ENCODE measurements around the gene EYA3. TPM values are rescaled to one million over a fixed set of nuclear protein-coding genes. Genes with fewer than 3 reads are reported as not detected.
"Not testable (repeated sequence)": the region's sequence is repeated elsewhere in the genome, so short reads cannot be mapped to it uniquely, and the experiment has no call there.

Gene EYA3
- total RNA-seq, 2 experiments from 2014 or later: 5.7 to 6.4 TPM

GRCh38 chr1:28026329-28026728 lies 62.1 kb downstream of the EYA3 start:
- CTCF ChIA-PET: interaction anchor here (0.6 kb wide), 1 partner anchor 14 kb away, joined by 3 read pairs; no protein-coding TSS in a partner anchor
- Histone ChIP-seq H3K4me3 (ENCODE audit: low read length) (no peak overlapping the region), H3K4me1 (ENCODE audit: insufficient read depth, low read length) (no peaks in the 10 kb centered on the region), H3K27me3 (ENCODE audit: control insufficient read depth in 1 of 2, insufficient read depth in 2 of 2, low read length in 2 of 2) (no peaks in the 10 kb centered on the region), H3K27ac (ENCODE audit: low read depth in 1 of 2, low read length in 2 of 2) (no peak overlapping the region), H3K9me3 (ENCODE audit: control insufficient read depth in 1 of 2, insufficient read depth in 1 of 2, low read length in 2 of 2) (no peaks in the 10 kb centered on the region), H3K36me3 (ENCODE audit: insufficient read depth, low read length) (peaks cover 13% of the 10 kb centered on the region)
- no peak for ATAC-seq (ENCODE audit: poor library complexity)
- Mint-ChIP-seq H3K9me3 (no peaks in the 10 kb centered on the region), H3K4me3 (no peak overlapping the region), H3K36me3 (ENCODE audit: low read depth) (peaks cover 39% of the 10 kb centered on the region), H3K27me3 (no peaks in the 10 kb centered on the region), H3K27ac (no peak overlapping the region), H3K4me1 (ENCODE audit: low read depth) (peaks cover 4% of the 10 kb centered on the region)
- DNase-seq: no peak
- POLR2A ChIA-PET: no interaction called here
- TF ChIP-seq CTCF (IDR thresholded peaks at IDR 0.05): no peak
- intact Hi-C loops (cut with DNase I, micrococcal nuclease): no loop called here

GRCh38 chr1:28021064-28021463 lies 67.3 kb downstream of the EYA3 start:
- peaks cover 4% of the 10 kb centered on the region for H3K4me1 Mint-ChIP-seq (ENCODE audit: low read depth)
- no peaks in the 10 kb centered on the region for H3K9me3 Mint-ChIP-seq
- Histone ChIP-seq H3K27me3 (ENCODE audit: control insufficient read depth in 1 of 2, insufficient read depth in 2 of 2, low read length in 2 of 2) (no peaks in the 10 kb centered on the region), H3K27ac (ENCODE audit: low read depth in 1 of 2, low read length in 2 of 2) (no peak overlapping the region), H3K9me3 (ENCODE audit: control insufficient read depth in 1 of 2, insufficient read depth in 1 of 2, low read length in 2 of 2) (no peaks in the 10 kb centered on the region), H3K4me1 (ENCODE audit: insufficient read depth, low read length) (no peaks in the 10 kb centered on the region), H3K4me3 (ENCODE audit: low read length) (no peak overlapping the region), H3K36me3 (ENCODE audit: insufficient read depth, low read length) (peaks cover 13% of the 10 kb centered on the region)
- H3K4me3 Mint-ChIP-seq: no peak overlapping the region
- H3K36me3 Mint-ChIP-seq (ENCODE audit: low read depth): peaks cover 51% of the 10 kb centered on the region
- no peak for ATAC-seq (ENCODE audit: poor library complexity)
- CTCF ChIA-PET: no interaction called here
- intact Hi-C loops (cut with DNase I, micrococcal nuclease): no loop called here
- POLR2A ChIA-PET: no interaction called here
- no peak for TF ChIP-seq CTCF (IDR thresholded peaks at IDR 0.05)
- no peaks in the 10 kb centered on the region for H3K27me3 Mint-ChIP-seq
- peak overlapping the region; percentile 38 for H3K27ac Mint-ChIP-seq
- no peak for DNase-seq

GRCh38 chr1:28010969-28011368 lies 77.4 kb downstream of the EYA3 start:
- no peaks in the 10 kb centered on the region for H3K9me3 Mint-ChIP-seq
- H3K4me3 ChIP-seq (ENCODE audit: low read length): no peak overlapping the region
- no peak overlapping the region for H3K27ac ChIP-seq (ENCODE audit: low read depth in 1 of 2, low read length in 2 of 2)
- no peak for TF ChIP-seq CTCF (IDR thresholded peaks at IDR 0.05)
- H3K36me3 ChIP-seq (ENCODE audit: insufficient read depth, low read length): peaks cover 44% of the 10 kb centered on the region
- intact Hi-C loops (cut with DNase I, micrococcal nuclease): no loop called here
- no peak for DNase-seq
- ATAC-seq (ENCODE audit: poor library complexity): no peak
- H3K4me3 Mint-ChIP-seq: no peak overlapping the region
- H3K4me1 Mint-ChIP-seq (ENCODE audit: low read depth): no peaks in the 10 kb centered on the region
- no peaks in the 10 kb centered on the region for H3K27me3 Mint-ChIP-seq
- H3K27me3 ChIP-seq (ENCODE audit: control insufficient read depth in 1 of 2, insufficient read depth in 2 of 2, low read length in 2 of 2): no peaks in the 10 kb centered on the region
- ChIA-PET CTCF (no interaction called here), POLR2A (interaction anchor here (1.0 kb wide), 1 partner anchor 19 kb away, joined by 3 read pairs; no protein-coding TSS in a partner anchor)
- no peaks in the 10 kb centered on the region for H3K4me1 ChIP-seq (ENCODE audit: insufficient read depth, low read length)
- peaks cover 71% of the 10 kb centered on the region for H3K36me3 Mint-ChIP-seq (ENCODE audit: low read depth)
- no peak overlapping the region for H3K27ac Mint-ChIP-seq
- H3K9me3 ChIP-seq (ENCODE audit: control insufficient read depth in 1 of 2, insufficient read depth in 1 of 2, low read length in 2 of 2): no peaks in the 10 kb centered on the region

GRCh38 chr1:28003117-28003516 lies 85.3 kb downstream of the EYA3 start:
- intact Hi-C loops (cut with DNase I, micrococcal nuclease); ATAC-seq (ENCODE audit: poor library complexity); H3K4me3 ChIP-seq (ENCODE audit: low read length); H3K4me1 Mint-ChIP-seq (ENCODE audit: low read depth); H3K9me3 ChIP-seq (ENCODE audit: control insufficient read depth in 1 of 2, insufficient read depth in 1 of 2, low read length in 2 of 2); H3K9me3 Mint-ChIP-seq; DNase-seq; H3K27ac ChIP-seq (ENCODE audit: low read depth in 1 of 2, low read length in 2 of 2); H3K27ac Mint-ChIP-seq; H3K4me3 Mint-ChIP-seq; POLR2A ChIA-PET; H3K27me3 ChIP-seq (ENCODE audit: control insufficient read depth in 1 of 2, insufficient read depth in 2 of 2, low read length in 2 of 2); H3K4me1 ChIP-seq (ENCODE audit: insufficient read depth, low read length); H3K27me3 Mint-ChIP-seq; CTCF ChIA-PET: not testable (repeated sequence)
- peaks cover 54% of the 10 kb centered on the region for H3K36me3 Mint-ChIP-seq (ENCODE audit: low read depth)
- H3K36me3 ChIP-seq (ENCODE audit: insufficient read depth, low read length): peaks cover 46% of the 10 kb centered on the region

Data from CD4-positive, alpha-beta T cell (primary cell).